HuH-7.5 (cell line): ENCODE results near the gene NOLC1.
A peak's percentile ranks its signal among the peaks of the same experiment; 100 is the strongest.
"Not testable (repeated sequence)": the region's sequence is repeated elsewhere in the genome, so short reads cannot be mapped to it uniquely, and the experiment has no call there.

Experiments used
- DNase-seq: peaks from one replicate; pipeline ENCODE4 v3.0.0; 2011; ENCODE audit warnings: low spot score

Gene NOLC1

GRCh38 chr10:102154466-102155116, 2.4 kb downstream of the NOLC1 start:
- DNase-seq: no peak

GRCh38 chr10:102157224-102157623, 5.0 kb downstream of the NOLC1 start:
- DNase-seq: no peak

- no peak for DNase-seq
Observed at GRCh38 chr10:102159051-102159597, 6.9 kb downstream of the NOLC1 start.

GRCh38 chr10:102159831-102160230, 7.6 kb downstream of the NOLC1 start:
- DNase-seq: no peak

- no peak for DNase-seq
Observed at GRCh38 chr10:102163342-102163989, 11.3 kb downstream of the NOLC1 start.

GRCh38 chr10:102167861-102168260, 15.7 kb downstream of the NOLC1 start:
- DNase-seq: no peak

GRCh38 chr10:102170602-102171001, 18.4 kb downstream of the NOLC1 start:
- no peak for DNase-seq

GRCh38 chr10:102172288-102172687, 20.1 kb downstream of the NOLC1 start:
- no peak for DNase-seq

- DNase-seq: no peak
Observed at GRCh38 chr10:102175415-102175814, 23.2 kb downstream of the NOLC1 start.

DNA sequence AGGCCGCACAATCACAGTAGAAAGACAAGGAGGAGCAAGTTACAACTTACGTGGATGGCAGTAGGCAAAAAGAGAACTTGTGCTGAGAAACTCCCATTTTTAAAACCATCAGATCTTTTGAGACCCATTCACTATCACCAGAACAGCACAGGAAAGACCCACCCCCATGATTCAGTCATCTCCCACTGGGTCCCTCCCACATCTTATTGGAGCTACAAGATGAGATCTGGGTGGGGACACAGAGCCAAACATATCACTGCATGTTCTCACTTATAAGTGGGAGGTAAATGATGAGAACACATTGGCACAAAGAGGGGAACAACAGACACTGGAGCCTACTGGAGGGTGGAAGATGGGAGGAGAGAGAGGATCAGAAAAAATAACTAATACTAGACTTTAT, 32.4 kb downstream of the NOLC1 start:
- DNase-seq: no peak

- no peak for DNase-seq
Observed at GRCh38 chr10:102185272-102185671, 33.1 kb downstream of the NOLC1 start.

DNA sequence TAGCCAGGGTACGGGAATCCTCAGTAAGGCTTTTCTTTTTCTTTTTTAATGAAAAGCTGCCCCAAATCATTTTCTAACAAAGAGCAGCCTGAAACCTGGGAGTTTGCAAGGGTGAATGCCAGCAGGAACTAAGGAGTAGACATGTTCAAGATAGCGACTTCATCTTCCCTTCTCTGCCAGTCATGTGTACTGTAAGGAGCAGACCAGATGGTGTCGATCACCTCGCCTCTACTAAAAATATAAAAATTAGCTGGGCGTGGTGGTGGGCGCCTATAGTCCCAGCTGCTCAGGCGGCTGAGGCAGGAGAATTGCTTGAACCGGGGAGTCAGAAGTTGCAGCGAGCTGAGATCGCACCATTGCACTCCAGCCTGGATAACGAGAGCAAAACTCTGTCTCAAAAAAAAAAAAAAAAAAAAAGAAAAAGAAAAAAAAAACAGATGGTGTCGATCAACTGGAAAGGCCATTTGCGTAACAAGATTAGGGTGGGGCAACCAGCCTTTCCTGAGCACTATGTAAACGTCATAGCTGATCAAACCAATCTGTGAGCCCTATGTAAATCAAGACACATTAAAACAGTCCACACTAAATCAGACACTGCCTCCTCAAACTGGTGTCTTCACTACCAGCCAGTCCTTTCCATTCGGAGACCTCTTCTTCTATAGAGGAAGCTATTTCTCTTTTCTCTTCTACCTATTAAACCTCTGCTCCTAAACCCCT, 33.8 kb downstream of the NOLC1 start:
- no peak for DNase-seq

DNA sequence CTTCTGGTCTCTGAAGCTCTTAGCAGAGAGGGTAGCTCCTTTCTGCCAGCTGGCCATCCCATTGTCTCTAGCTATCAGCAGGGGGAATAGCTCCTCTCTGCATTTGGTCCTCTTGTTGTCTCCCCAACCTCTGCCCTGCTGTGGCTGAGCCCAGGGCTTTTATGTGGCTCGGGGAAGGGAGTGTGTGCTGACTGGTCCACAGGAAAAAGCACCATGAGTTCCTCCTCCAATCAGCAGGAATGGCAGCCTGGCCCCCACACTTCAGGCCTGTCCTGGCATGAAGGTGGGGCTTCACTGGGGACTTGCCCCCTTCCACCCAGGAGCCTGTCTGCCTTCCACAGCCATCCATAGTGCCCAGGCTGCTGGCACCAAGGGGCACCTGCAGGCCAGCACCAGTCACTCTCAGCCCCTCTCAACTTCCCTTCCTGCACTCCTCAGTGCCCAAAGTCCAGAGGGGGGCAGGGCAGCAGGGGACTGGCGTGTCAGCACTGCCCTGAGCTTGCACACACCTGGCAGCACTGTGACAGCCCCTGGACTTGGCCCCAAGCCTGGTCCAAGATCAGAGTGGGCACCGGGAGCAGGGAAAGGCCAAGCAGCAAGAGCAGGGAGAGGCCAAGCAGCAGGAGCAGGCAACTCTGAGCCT, 36.2 kb downstream of the NOLC1 start:
- DNase-seq: no peak

- DNase-seq: not testable (repeated sequence)
Observed at GRCh38 chr10:102188941-102189898, 37.0 kb downstream of the NOLC1 start.

DNA sequence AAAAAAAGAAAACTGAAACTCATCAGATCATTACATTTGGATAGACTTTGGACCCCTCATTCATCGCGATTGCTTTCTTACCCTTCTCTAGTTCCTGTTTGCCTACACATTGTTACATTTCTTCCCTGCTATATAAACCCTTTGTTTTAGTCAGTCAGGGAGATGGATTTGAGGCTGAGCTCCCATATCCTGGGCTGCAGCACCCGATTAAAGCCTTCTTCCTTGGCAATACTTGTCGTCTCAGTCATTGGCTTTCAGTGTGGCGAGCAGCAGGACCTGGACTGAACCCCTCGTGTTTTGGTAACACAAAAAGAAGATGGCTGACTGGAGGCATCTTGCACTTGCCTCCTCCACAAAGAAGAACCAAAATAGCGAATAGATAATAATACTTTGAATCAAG, 39.8 kb downstream of the NOLC1 start:
- no peak for DNase-seq

GRCh38 chr10:102195296-102195870, 43.2 kb downstream of the NOLC1 start:
- DNase-seq: no peak

DNA sequence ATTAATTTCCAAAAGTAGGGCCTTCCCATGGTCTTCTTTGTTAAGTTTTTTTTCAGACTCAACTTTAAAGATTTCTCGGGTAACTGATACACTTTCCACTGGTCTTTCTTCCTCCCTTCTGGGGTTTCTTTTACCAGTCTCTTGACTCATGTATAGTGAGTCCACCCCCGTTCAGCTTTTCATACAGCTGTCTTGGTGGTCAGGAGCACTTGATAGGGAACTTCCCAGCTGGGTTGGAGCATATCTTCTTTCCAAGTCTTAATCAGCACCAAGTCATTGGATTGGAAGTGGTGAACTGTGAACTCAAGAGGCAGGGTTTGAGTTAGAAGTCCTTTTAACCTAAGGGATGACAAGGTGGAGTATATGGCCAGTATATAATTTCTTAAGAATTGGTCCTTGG, 44.7 kb downstream of the NOLC1 start:
- DNase-seq: no peak

- peak; percentile 69 for DNase-seq
Observed at GRCh38 chr10:102198027-102198426, 45.8 kb downstream of the NOLC1 start.

- DNase-seq: no peak
Observed at GRCh38 chr10:102200751-102201640, 48.8 kb downstream of the NOLC1 start.

DNA sequence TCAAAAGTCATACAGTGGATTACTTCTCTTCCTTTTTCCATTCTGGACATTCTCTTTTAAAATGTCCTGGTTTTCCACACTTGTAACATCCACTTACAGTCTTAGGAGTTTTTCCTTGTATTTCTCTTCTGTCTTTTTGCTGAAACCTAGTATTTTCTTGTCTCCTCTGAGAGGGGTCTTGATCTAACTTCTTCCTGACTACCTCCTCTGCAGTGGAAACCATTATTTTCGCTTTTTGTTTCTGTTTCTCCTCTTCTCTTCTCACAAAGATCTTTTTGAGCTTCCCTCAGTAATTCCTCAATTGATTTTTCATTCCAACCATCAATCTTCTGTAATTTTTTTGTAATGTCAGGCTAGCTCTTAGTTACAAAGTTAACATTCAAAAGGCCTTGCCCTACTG, 50.2 kb downstream of the NOLC1 start:
- DNase-seq: no peak
